LNCaP clone FGC (cell line): ENCODE data around the gene GDF10.

Experiments
- DNase-seq: peaks from one replicate; pipeline ENCODE4 v3.0.0-alpha.2; 2011; ENCODE audit warnings: low read depth
- H3K4me3 ChIP-seq: 2 replicates; pipeline ENCODE4 v1.5.1; 2011; ENCODE audit warnings: mild to moderate bottlenecking, low read depth, low read length, control low read depth
- TF ChIP-seq, protein P1 (sequence below): IDR thresholded peaks from 2 replicates; pipeline ENCODE4 v1.5.1; 2012; ENCODE audit warnings: mild to moderate bottlenecking; ENCODE audit not compliant: control insufficient read depth, insufficient read depth; ENCODE audit errors: extremely low read depth

GDF10 gene

DNA sequence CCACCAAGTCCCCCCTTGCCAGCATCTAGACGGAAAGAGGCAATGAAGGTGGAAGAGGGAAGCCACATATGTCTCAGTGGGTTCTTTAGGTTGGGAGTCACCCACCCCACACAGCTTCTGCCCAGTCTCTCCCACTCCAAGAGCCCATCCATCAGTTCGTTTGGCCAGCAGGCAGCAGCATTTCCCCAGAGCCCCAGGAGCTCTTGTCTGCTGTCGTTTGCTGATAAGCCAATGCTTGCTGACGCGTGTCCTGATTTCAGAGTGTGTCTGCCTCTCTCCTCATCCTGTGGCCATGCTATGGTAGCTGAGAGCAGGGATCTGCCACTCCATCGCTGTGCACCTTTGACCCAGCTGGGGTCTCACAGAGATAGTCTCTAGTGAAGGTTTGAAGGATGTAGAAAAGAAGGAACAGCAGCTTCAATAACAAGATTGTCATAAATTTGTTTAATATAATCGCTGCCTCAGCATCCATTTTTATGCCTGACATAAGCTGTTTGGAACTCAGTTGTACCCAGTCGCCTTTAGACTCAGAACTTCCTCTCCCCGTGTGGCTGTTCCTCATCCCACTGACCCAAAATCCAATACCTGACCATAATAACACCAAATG lies 39.4 kb upstream of the GDF10 start:
- no peak for DNase-seq
- no peak overlapping the region for H3K4me3 ChIP-seq
- TF ChIP-seq, protein P1, sequence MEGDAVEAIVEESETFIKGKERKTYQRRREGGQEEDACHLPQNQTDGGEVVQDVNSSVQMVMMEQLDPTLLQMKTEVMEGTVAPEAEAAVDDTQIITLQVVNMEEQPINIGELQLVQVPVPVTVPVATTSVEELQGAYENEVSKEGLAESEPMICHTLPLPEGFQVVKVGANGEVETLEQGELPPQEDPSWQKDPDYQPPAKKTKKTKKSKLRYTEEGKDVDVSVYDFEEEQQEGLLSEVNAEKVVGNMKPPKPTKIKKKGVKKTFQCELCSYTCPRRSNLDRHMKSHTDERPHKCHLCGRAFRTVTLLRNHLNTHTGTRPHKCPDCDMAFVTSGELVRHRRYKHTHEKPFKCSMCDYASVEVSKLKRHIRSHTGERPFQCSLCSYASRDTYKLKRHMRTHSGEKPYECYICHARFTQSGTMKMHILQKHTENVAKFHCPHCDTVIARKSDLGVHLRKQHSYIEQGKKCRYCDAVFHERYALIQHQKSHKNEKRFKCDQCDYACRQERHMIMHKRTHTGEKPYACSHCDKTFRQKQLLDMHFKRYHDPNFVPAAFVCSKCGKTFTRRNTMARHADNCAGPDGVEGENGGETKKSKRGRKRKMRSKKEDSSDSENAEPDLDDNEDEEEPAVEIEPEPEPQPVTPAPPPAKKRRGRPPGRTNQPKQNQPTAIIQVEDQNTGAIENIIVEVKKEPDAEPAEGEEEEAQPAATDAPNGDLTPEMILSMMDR = no peak

DNA sequence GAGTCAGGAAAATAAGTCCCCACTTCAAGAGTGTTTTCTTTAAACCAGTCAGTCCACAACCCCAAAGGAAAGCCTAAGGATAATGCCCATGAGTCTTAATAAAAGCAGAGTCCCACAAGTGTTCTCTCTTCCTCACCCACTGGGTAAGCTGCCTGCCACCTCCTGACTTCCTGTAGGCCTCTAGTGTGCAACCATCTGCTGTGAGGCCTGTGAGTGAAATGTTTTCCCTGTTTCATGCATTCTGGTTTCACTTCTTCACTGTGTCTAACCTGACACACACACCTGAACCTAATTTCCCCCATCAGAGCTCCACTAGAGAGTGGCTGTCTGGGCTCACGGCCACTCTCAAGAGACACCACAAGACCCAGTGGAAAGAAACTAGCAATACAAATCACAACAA lies 38.9 kb upstream of the GDF10 start:
- TF ChIP-seq, protein P1 = no peak
- DNase-seq = no peak
- H3K4me3 ChIP-seq = no peak overlapping the region

GRCh38 chr10:47261556-47261955 lies 38.4 kb upstream of the GDF10 start:
- DNase-seq = no peak
- no peak overlapping the region for H3K4me3 ChIP-seq
- TF ChIP-seq, protein P1 = no peak

DNA sequence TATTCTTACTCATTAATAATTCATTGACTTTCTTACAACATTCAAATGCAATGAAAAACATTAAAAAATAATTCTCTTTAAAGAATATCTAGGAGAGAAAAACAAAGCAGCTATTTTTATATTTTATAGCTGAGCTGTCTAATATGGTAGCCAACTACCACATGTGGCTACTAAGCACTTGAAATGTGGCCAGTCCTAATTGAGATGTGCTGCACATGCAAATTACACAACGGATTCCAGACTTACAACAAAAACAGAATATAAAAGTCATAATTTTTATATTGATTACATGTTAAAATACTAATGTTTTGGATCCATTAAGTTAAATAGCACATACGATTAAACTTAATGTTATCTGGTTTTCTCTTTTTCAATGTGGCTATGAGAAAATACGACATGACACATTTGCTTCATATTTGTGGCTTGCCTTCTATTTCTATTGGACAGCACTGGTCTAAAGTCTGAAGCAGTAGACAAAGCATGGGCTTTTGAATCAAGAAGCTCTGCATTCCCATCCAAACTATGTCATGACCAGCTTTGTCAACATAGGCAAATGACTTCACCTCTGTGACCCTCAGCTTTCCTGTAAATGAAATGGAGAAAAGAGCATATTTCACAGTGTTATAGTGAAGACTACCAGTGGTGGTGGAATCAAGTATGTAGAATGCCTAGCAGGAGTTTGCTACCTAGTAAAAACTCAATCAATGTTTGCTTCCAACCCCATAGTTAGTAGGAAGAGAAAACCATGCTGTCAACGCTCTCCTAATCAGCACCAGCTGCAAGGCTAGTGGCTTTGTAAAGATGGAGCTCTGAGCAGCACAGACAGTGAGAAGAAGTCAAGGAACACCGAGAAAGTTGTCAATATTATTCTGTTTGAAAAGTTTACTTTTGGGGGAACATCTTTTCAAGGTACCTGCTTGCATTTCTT lies 37.1 kb upstream of the GDF10 start:
- TF ChIP-seq, protein P1 = no peak
- no peak overlapping the region for H3K4me3 ChIP-seq
- no peak for DNase-seq

DNA sequence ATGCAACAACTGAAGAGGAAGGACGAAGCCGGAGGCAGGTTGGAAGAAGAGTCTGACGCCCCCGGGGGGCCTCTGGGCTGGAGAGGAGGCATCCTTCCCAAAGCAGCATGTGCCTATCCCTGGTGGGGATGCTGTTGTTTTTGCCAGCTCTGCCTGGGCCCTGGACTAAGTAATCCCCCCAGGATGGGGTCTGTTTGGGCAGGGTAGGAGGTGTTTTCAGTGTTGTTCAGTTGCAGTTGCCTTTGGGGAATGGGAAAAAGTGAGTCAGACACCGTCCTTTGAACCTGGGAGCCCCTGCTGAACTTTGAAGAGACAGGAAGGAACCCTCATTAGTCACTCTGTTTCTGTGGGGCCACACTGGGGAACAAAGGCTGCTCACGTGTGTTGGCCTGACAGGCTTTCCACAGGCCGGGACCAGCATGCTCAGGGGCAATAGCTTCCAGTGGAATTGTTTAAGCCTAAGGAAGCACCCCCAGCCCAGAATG lies 35.2 kb upstream of the GDF10 start:
- no peak for DNase-seq
- no peak overlapping the region for H3K4me3 ChIP-seq
- TF ChIP-seq, protein P1 = no peak

DNA sequence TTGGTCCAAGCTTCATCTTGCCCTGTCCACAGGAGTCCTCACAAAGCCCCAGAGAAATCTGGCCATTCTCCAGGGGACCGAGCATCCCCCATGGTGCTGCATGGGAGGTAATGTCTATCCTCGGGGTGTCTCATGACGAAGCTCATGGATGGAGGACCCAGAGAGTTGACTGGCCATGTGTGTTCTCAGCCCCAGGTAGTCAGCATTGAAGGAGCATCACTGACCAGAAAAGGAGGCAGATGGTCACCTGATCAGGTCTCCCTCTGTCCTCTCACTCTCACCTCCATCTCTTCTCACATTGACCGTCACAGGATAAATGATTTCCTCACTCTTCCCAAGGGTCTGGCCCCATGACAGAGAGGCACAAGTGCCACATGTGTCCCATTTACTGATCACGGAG lies 33.4 kb upstream of the GDF10 start:
- TF ChIP-seq, protein P1 = no peak
- no peak overlapping the region for H3K4me3 ChIP-seq
- DNase-seq = no peak
